NK-92 treated with Interleukin-12 subunit alpha and Interleukin-12 subunit beta, amount 100 ng/mL, for 24 hours (cell line): ENCODE measurements around the gene PARD3.

Source experiments
- DNase-seq: peaks from one replicate; lab custom pipeline; 2025; lab: John Stamatoyannopoulos, UW

Gene PARD3

GRCh38 chr10:34156781-34157425, 658.2 kb downstream of the PARD3 start:
- DNase-seq = no peak

- DNase-seq = no peak
Observed at GRCh38 chr10:34155812-34156211, 659.3 kb downstream of the PARD3 start.

- DNase-seq = no peak
Observed at GRCh38 chr10:34154383-34154900, 660.7 kb downstream of the PARD3 start.

GRCh38 chr10:34153663-34154382, 661.3 kb downstream of the PARD3 start:
- no peak for DNase-seq

- DNase-seq = no peak
Observed at GRCh38 chr10:34152434-34152833, 662.7 kb downstream of the PARD3 start.

GRCh38 chr10:34151931-34152330, 663.2 kb downstream of the PARD3 start:
- DNase-seq = no peak

- DNase-seq = no peak
Observed at GRCh38 chr10:34151481-34151880, 663.6 kb downstream of the PARD3 start.

GRCh38 chr10:34150103-34150502, 665.0 kb downstream of the PARD3 start:
- DNase-seq = no peak

GRCh38 chr10:34148305-34148657, 666.8 kb downstream of the PARD3 start:
- DNase-seq = no peak

- no peak for DNase-seq
Observed at GRCh38 chr10:34147641-34148304, 667.3 kb downstream of the PARD3 start.

- DNase-seq = no peak
Observed at GRCh38 chr10:34145715-34146114, 669.4 kb downstream of the PARD3 start.

- DNase-seq = no peak
Observed at GRCh38 chr10:34143466-34143865, 671.6 kb downstream of the PARD3 start.

GRCh38 chr10:34141032-34141680, 673.9 kb downstream of the PARD3 start:
- no peak for DNase-seq

GRCh38 chr10:34139559-34139958, 675.5 kb downstream of the PARD3 start:
- DNase-seq = no peak

GRCh38 chr10:34137955-34138354, 677.1 kb downstream of the PARD3 start:
- DNase-seq = no peak

- DNase-seq = no peak
Observed at GRCh38 chr10:34137201-34137600, 677.9 kb downstream of the PARD3 start.

GRCh38 chr10:34135515-34135914, 679.6 kb downstream of the PARD3 start:
- DNase-seq = no peak

GRCh38 chr10:34134602-34135001, 680.5 kb downstream of the PARD3 start:
- no peak for DNase-seq

- no peak for DNase-seq
Observed at GRCh38 chr10:34133406-34133805, 681.7 kb downstream of the PARD3 start.

GRCh38 chr10:34131152-34131551, 683.9 kb downstream of the PARD3 start:
- DNase-seq = no peak

- no peak for DNase-seq
Observed at GRCh38 chr10:34127676-34128075, 687.4 kb downstream of the PARD3 start.

- DNase-seq = no peak
Observed at GRCh38 chr10:34126371-34127151, 688.5 kb downstream of the PARD3 start.
